ENCODE results near the gene LRIG3. TPM values are rescaled to one million over a fixed set of nuclear protein-coding genes. Genes with fewer than 3 reads are reported as not detected.

The LRIG3 gene
- polyA plus RNA-seq, 1 donor from 2014 or later = 0.22 TPM

GRCh38 chr12:58841058-58841798, 79.1 kb downstream of the LRIG3 start:
- Histone ChIP-seq H3K36me3 (ENCODE audit: insufficient read depth, low read length) (no peaks in the 10 kb centered on the region), H3K4me3 (ENCODE audit: low read length) (no peak overlapping the region), H3K27me3 (ENCODE audit: insufficient read depth, low read depth, low read length) (no peaks in the 10 kb centered on the region), H3K9ac (ENCODE audit: low read length) (no peak overlapping the region), H3F3A (ENCODE audit: insufficient read depth, low read length, poor library complexity, severe bottlenecking) (no peaks in the 10 kb centered on the region), H2AFZ (ENCODE audit: low read depth, low read length) (no peak overlapping the region), H3K4me2 (ENCODE audit: low read length) (no peak overlapping the region), H3K9me2 (ENCODE audit: insufficient read depth, low read length) (no peaks in the 10 kb centered on the region), H3K79me2 (replicated peaks; ENCODE audit: insufficient read depth, low read length) (no peaks in the 10 kb centered on the region), H3K9me3 (ENCODE audit: low read length) (no peaks in the 10 kb centered on the region), H3K27ac (ENCODE audit: low read length) (no peak overlapping the region), H4K20me1 (ENCODE audit: insufficient read depth) (no peaks in the 10 kb centered on the region)
- no peak for TF ChIP-seq CTCF (IDR thresholded peaks at IDR 0.05; ENCODE audit: poor library complexity, severe bottlenecking)
- no peak for TF ChIP-seq POLR2AphosphoS5 (IDR thresholded peaks at IDR 0.05)
- TF ChIP-seq RAD21 (conservative IDR thresholded peaks at IDR 0.05) = no peak
- TF ChIP-seq REST (IDR thresholded peaks at IDR 0.05; ENCODE audit: borderline replicate concordance) = no peak
- no peak for TF ChIP-seq TAF1 (IDR thresholded peaks at IDR 0.05; ENCODE audit: low read depth)
- no peak for TF ChIP-seq EZH2 (IDR thresholded peaks at IDR 0.05; ENCODE audit: borderline replicate concordance, insufficient read depth, low read length, poor library complexity, severe bottlenecking)
- TF ChIP-seq MXI1 (conservative IDR thresholded peaks at IDR 0.05; ENCODE audit: poor library complexity, severe bottlenecking) = no peak
- no peak for TF ChIP-seq SMC3 (conservative IDR thresholded peaks at IDR 0.05; ENCODE audit: poor library complexity)
- TF ChIP-seq EP300 (conservative IDR thresholded peaks at IDR 0.05; ENCODE audit: poor library complexity, severe bottlenecking) = no peak

GRCh38 chr12:58833853-58834252, 86.5 kb downstream of the LRIG3 start:
- no peak for TF ChIP-seq CTCF (IDR thresholded peaks at IDR 0.05; ENCODE audit: poor library complexity, severe bottlenecking)
- TF ChIP-seq EP300 (conservative IDR thresholded peaks at IDR 0.05; ENCODE audit: poor library complexity, severe bottlenecking) = no peak
- no peak for TF ChIP-seq MXI1 (conservative IDR thresholded peaks at IDR 0.05; ENCODE audit: poor library complexity, severe bottlenecking)
- TF ChIP-seq SMC3 (conservative IDR thresholded peaks at IDR 0.05; ENCODE audit: poor library complexity) = no peak
- no peak for TF ChIP-seq TAF1 (IDR thresholded peaks at IDR 0.05; ENCODE audit: low read depth)
- TF ChIP-seq REST (IDR thresholded peaks at IDR 0.05; ENCODE audit: borderline replicate concordance) = no peak
- TF ChIP-seq EZH2 (IDR thresholded peaks at IDR 0.05; ENCODE audit: borderline replicate concordance, insufficient read depth, low read length, poor library complexity, severe bottlenecking) = no peak
- no peak for TF ChIP-seq RAD21 (conservative IDR thresholded peaks at IDR 0.05)
- Histone ChIP-seq H3K9ac (ENCODE audit: low read length) (no peak overlapping the region), H2AFZ (ENCODE audit: low read depth, low read length) (no peak overlapping the region), H4K20me1 (ENCODE audit: insufficient read depth) (no peaks in the 10 kb centered on the region), H3K36me3 (ENCODE audit: insufficient read depth, low read length) (no peaks in the 10 kb centered on the region), H3K79me2 (replicated peaks; ENCODE audit: insufficient read depth, low read length) (no peaks in the 10 kb centered on the region), H3K4me2 (ENCODE audit: low read length) (no peak overlapping the region), H3F3A (ENCODE audit: insufficient read depth, low read length, poor library complexity, severe bottlenecking) (no peaks in the 10 kb centered on the region), H3K9me3 (ENCODE audit: low read length) (peaks cover 6% of the 10 kb centered on the region), H3K4me3 (ENCODE audit: low read length) (no peak overlapping the region), H3K27me3 (ENCODE audit: insufficient read depth, low read depth, low read length) (no peaks in the 10 kb centered on the region), H3K27ac (ENCODE audit: low read length) (no peak overlapping the region), H3K9me2 (ENCODE audit: insufficient read depth, low read length) (no peaks in the 10 kb centered on the region)
